CD4-positive, alpha-beta T cell treated with Interleukin-4 for 1 hour (primary cell): ENCODE data around the gene PCNX2.

Experiments
- DNase-seq, 2 donors: peaks; one replicate each; pipeline ENCODE4 v3.0.0-alpha.2; 2020 to 2022

Gene PCNX2

DNA sequence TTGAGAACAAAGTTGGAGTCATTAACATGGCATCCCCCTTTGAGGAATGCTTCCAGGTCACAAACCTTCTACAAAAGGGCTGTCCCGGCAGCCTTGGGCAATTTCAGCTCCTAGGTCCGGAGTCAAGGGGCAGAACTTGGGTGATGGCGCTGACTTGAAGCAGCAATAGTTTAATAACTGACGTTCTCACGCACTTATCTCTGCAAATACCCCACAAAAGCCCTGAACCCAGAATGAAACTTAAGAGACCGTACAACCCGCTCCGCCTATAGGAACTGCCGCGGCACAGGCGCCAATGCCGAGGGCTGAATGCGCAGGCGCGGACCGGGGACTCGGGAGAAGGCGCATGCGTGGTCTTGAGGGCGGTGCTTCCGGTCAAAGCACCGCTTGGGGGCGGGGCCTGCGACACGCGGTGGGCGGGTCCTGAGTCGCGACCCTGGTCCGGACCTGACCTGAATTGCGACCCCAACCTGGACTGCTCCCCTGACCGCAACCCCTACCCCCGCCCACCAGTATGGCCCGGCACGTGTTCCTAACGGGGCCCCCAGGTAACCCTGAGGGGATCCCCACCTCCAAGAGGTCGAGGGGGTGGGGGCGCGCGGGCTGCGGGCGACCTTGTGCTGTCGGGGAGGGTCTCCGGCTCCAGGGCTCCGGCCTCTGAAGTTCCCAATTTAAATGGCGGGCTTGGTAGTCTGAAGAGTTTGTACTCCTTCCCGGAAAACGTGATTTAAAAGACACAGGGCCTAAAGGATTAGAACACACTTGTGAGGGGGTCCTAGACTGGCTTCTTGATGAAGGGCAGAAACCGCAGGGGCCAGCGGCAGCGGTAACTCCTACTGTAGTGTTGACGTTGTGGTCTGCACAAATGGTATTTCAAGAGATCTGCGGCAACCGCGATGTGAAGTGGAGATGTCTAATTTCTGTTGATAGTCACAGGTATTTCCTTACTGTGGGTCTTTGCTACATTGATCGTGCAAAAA lies 345.0 kb downstream of the PCNX2 start, which contains the start of gene NTPCR:
TSS of gene NTPCR (plus strand) at position 415 of the 980 bp plus-strand sequence. CDS start at position 515, 100 bp downstream.
- peak; percentile 93 to 94 for DNase-seq

DNA sequence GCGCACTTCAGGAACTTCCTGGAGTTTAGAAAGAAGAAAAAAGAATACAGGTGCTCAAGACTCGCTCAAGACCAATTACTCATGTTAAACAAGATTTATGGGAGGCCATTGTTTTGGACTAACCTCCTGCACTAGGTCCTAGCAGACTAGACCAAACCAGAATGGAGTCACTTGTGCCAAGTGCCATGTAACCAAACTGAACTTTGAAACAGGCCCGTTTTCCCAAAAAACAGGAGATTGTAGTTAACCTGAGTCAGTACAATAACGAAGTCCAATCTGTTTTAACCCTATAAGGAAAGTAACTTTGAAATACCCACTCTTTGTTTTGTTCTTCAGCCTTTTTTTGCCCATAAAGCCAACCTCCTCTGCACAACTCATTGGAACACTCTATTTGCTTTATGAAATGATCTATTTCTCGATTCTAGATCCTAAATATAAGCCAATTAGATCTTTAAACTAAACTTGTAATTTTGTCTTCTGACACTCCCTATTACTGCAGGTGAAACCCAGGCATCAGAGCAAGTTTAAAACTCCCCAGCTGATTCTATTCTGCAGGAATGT lies 345.8 kb downstream of the PCNX2 start:
- no peak for DNase-seq

DNA sequence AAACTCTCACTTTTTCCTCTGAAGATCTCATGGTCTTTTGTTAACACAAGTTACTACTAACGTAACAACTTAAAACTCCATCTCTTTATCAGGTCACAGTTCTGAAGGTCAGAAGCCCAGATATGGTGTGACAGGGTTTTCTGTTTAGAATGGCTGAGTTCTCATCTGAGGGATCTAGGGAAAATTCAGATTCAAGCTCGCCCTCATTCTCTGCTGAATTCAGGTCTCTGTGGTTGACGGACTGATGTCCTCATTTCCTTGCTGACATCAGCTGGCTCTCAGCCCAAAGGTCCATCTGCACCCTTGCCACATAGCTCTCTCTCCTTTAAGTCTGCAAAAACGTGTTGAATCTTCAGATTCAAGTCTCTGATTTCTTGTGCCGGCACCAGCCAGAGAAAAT lies 351.2 kb downstream of the PCNX2 start:
- no peak for DNase-seq

DNA sequence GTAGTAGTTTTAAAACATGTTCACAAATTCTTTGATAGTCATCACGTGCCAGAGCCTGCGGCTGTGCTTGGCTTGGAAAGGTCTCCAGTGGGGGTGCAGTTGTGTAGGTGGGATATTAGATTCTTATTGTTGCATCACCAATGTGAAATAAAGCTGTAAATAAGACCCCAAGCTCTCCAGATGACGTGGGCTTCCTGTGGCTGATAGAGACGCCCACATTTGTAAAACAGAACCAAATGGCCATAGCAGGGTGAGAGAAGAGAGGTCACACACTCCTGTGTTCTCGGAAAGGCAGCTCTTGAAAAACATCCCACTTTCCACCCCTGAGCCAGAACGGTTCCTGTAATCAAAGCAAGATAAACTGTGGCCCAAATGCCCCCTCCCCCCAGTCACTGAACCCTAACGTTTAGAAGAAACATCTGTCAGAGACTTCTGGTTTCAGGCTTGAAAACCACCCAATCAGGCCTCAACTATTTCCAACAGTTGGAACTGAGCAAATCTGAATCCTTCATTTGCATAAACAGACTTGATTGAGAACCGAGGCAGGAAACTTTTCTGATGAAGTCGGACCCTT lies 351.8 kb downstream of the PCNX2 start:
- no peak for DNase-seq

DNA sequence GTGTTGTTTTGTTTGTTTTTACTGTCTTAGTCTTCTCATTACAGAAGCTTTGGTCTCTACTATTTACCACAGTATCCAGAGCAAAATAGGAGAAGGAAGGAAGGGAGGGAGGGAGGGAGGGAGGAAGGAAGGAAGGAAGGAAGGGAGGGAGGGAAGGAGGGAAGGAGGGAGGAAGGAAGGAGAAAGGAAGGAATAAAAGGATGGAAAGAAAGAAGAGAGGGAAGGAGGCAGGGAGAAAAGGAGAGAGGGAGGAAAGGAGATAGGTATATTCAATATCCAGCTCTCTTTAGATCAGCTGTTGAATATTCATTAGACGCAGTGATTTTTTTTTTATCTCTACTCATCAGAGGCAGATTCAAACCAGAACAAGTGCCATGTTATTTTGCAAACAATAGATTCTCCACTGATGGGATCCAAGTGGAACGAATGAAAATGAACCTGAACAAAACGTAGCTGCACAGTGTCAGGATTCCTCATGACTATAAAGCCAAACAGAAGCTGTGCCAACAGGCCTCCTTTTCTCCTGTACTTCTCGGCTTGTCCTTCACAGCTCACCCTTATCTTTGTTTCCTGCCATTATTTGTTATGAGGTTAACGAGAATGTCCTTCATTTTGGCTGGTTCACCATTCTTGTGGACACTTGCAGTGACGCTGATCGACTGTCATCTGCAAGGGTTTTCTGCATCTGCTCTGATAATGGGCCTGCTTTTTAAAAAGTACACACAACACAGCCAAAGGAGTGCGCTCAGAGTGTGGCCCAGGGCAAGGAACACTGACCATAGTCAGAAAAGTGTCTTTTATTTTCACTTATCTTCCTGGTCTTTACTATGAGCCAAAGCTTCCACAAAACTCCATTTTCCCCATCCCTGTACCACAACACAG lies 352.9 kb downstream of the PCNX2 start:
- no peak for DNase-seq

DNA sequence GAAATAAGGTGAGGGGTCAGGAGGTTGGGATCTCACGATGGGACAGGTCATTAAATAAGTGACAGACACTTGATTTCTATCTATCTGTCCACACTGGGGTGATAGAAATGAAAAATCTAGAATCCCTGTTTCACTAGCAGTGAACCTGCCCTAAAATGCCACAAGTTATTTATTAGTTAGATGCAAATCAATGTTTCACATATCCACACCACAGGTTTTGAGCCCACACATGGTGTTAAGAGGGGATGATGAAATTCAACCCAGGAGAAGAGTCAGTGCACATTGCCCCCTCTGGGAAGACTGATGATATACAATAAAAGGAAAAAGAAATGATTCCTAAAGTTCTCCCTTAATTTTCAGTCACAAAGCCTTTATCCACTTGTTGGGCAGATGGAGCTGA lies 355.3 kb downstream of the PCNX2 start:
- DNase-seq: no peak

DNA sequence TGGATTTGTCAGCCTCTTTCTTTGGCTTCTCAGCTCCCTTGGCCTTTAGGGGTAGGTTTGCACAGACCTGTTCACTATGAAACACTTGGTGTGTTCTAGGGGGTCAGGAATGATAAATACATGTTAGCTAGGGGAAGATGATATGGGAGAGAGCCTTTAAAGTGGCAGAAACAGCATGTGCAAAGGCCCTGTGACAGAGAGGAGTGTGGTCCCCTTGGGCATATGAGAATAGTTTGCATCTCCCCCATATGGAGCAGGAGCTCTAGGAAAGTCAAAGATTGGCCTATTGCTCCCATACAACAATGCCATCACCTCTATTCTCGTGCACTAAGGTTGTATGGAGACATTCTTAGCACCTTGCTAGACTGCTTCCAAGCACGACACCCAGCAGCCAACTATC lies 355.8 kb downstream of the PCNX2 start:
- DNase-seq: no peak

DNA sequence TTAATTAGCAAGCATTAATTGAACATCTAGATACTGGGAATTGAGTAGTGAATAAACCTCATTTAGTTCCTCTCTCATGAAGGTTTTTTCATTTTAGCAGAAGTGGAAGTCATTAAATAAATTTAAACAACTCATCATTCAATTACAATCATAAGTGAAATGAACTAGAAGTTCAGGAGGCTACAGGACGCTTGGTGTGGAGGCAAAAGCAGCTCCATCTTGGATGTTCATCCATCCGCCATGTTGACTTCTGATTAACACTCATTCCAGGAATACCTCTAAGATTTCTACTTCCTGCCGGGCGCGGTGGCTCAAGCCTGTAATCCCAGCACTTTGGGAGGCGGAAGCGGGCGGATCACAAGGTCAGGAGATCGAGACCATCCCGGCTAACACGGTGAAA lies 356.6 kb downstream of the PCNX2 start:
- DNase-seq: no peak

DNA sequence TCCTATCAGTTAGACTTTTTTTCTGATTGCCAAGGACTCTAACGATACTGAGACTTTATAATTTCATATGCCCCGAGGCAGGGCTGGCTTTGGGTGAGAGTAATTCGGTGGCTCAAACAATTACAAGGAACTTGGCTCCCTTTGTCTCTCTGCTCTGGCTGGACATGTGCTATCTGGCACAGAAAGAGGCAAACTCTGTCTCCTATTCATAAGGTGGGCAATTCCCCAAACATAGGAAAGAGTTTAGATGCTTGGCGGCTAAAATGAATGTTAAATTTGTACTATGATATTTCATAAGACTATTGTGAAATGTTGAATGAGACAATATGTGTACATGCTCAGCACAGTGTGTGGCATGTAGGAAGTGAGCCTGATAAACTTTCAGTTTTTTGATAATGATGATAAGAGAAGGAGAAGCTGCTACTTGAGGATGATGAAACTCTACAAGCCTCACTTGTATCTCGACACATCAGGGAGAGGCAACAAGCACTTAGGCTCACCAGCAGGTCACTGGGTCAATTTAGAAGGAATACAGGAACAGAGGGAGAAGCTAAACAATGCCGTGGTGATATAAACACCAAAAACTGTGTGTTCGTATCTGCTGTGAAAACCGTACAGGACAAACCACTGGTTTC lies 357.7 kb downstream of the PCNX2 start:
- no peak for DNase-seq

DNA sequence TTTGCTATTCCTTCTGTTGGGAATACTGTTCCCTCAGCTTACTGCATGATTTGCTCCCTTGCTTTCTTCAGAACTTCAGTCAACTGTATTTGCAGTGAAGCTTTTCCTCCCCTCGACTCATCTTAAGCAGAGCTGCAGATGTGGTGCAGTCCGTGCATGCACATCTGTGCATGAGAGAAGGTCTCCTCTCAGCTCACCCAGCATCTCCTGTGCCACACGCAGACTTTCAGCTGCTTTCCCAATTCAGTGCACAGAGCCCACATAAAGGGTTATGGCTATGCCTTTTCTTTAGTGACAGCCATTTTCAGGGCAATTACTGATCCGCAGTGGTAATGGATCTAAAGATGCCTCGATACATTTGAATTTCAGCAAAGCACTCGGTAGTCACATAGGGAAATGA lies 358.6 kb downstream of the PCNX2 start:
- DNase-seq: no peak
